Osteocyte (in vitro differentiated cells): ENCODE data around the gene PAK4. TPM values are rescaled to one million over a fixed set of nuclear protein-coding genes. Genes with fewer than 3 reads are reported as not detected.

Source experiments
- DNase-seq: peaks from one replicate; pipeline ENCODE4 v3.0.0; 2021; ENCODE audit warnings: mixed read lengths; ENCODE audit not compliant: unreplicated experiment; ENCODE audit errors: extremely low spot score
- H3K27ac Mint-ChIP-seq: one replicate; pipeline ENCODE4 v1.8.0; 2021; ENCODE audit warnings: mild to moderate bottlenecking, mixed read lengths; ENCODE audit not compliant: unreplicated experiment
- H3K27me3 Mint-ChIP-seq: one replicate; pipeline ENCODE4 v1.8.0; 2021; ENCODE audit warnings: mixed read lengths; ENCODE audit not compliant: unreplicated experiment
- H3K36me3 Mint-ChIP-seq: one replicate; pipeline ENCODE4 v1.8.0; 2021; ENCODE audit warnings: mixed read lengths; ENCODE audit not compliant: unreplicated experiment
- H3K4me1 Mint-ChIP-seq: one replicate; pipeline ENCODE4 v1.8.0; 2021; ENCODE audit warnings: mixed read lengths; ENCODE audit not compliant: unreplicated experiment
- H3K4me3 Mint-ChIP-seq: one replicate; pipeline ENCODE4 v1.8.0; 2021; ENCODE audit warnings: mild to moderate bottlenecking, moderate library complexity, mixed read lengths; ENCODE audit not compliant: unreplicated experiment
- H3K9me3 Mint-ChIP-seq: one replicate; pipeline ENCODE4 v1.8.0; 2021; ENCODE audit warnings: mixed read lengths; ENCODE audit not compliant: unreplicated experiment
- CTCF ChIP-seq: fragments of 200-600 bp; sonication (generic); IDR thresholded peaks from 2 replicates; pipeline ENCODE4 v1.5.0; 2021; ENCODE audit warnings: antibody characterized with exemption, mild to moderate bottlenecking, moderate library complexity
- total RNA-seq: library from RNA; stranded (reverse); gene quantifications from 2 replicates; pipeline ENCODE4 v1.2.1, GENCODE V29; 2021

PAK4 gene
- total RNA-seq, 1 donor from 2014 or later = 14.8 TPM

DNA sequence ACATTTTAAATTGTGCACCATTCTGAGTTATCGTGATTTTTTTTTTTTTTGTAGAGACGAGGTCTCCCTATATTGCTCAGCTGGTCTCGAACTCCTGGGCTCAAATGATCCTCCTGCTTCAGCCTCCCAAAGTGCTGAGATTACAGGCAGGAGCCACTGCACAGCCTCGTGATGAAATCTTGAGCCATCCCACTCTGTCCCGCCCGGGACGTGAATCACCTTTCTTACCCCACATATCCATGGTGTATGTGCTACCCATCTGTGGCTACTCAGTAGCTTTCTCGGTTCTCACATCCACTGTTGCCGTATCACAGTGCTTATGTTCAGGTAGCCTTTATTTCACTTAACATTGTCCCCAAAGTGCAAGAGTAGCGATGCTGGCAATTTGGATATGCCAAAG, 26.5 kb downstream of the PAK4 start:
- no peak overlapping the region for H3K4me3 Mint-ChIP-seq
- no peak for DNase-seq
- peaks cover 6% of the 10 kb centered on the region for H3K36me3 Mint-ChIP-seq
- no peaks in the 10 kb centered on the region for H3K9me3 Mint-ChIP-seq
- H3K4me1 Mint-ChIP-seq = peaks cover 3% of the 10 kb centered on the region
- H3K27me3 Mint-ChIP-seq = no peaks in the 10 kb centered on the region
- H3K27ac Mint-ChIP-seq = no peak overlapping the region
- no peak for TF ChIP-seq CTCF

- no peaks in the 10 kb centered on the region for H3K9me3 Mint-ChIP-seq
- no peaks in the 10 kb centered on the region for H3K27me3 Mint-ChIP-seq
- no peak overlapping the region for H3K27ac Mint-ChIP-seq
- H3K4me1 Mint-ChIP-seq = peaks cover 13% of the 10 kb centered on the region
- H3K36me3 Mint-ChIP-seq = peaks cover 6% of the 10 kb centered on the region
- TF ChIP-seq CTCF = no peak
- no peak for DNase-seq
- H3K4me3 Mint-ChIP-seq = no peak overlapping the region
These were observed 28.6 kb downstream of the PAK4 start for GRCh38 chr19:39154100-39154628.

GRCh38 chr19:39154629-39155100, 29.1 kb downstream of the PAK4 start:
- no peak for TF ChIP-seq CTCF
- H3K9me3 Mint-ChIP-seq = no peaks in the 10 kb centered on the region
- H3K36me3 Mint-ChIP-seq = peaks cover 6% of the 10 kb centered on the region
- no peaks in the 10 kb centered on the region for H3K27me3 Mint-ChIP-seq
- H3K4me1 Mint-ChIP-seq = peaks cover 13% of the 10 kb centered on the region
- H3K4me3 Mint-ChIP-seq = no peak overlapping the region
- no peak overlapping the region for H3K27ac Mint-ChIP-seq
- no peak for DNase-seq

- H3K4me3 Mint-ChIP-seq = no peak overlapping the region
- H3K4me1 Mint-ChIP-seq = peaks cover 13% of the 10 kb centered on the region
- no peak for TF ChIP-seq CTCF
- H3K27ac Mint-ChIP-seq = no peak overlapping the region
- H3K36me3 Mint-ChIP-seq = peaks cover 6% of the 10 kb centered on the region
- no peaks in the 10 kb centered on the region for H3K9me3 Mint-ChIP-seq
- no peaks in the 10 kb centered on the region for H3K27me3 Mint-ChIP-seq
- DNase-seq = no peak
These were observed 29.6 kb downstream of the PAK4 start for GRCh38 chr19:39155114-39155700.

GRCh38 chr19:39155741-39156140, 30.2 kb downstream of the PAK4 start:
- Mint-ChIP-seq H3K27ac (no peak overlapping the region), H3K4me1 (peaks cover 13% of the 10 kb centered on the region)

More at GRCh38 chr19:39155741-39156140, 30.2 kb downstream of the PAK4 start:
- H3K27me3 Mint-ChIP-seq = no peaks in the 10 kb centered on the region
- no peak overlapping the region for H3K4me3 Mint-ChIP-seq
- no peak for TF ChIP-seq CTCF
- H3K9me3 Mint-ChIP-seq = no peaks in the 10 kb centered on the region
- no peak for DNase-seq
- peaks cover 6% of the 10 kb centered on the region for H3K36me3 Mint-ChIP-seq
